Spleen (tissue), 7 donors: ENCODE measurements around the gene NGFR.

Source experiments
- CTCF ChIP-seq, 11 experiments: fragments of 200-600 bp in 7 of 11; fragments of 450-650 bp in 4 of 11; sonication (generic) in 4 of 11; IDR thresholded peaks in 8 of 11; conservative IDR thresholded peaks in 3 of 11; 1 replicate in 7 of 11; 2 replicates in 4 of 11; pipeline versions ENCODE4 v1.4.0 to v1.8.0; 2016 to 2021; ENCODE audit warnings: antibody characterized with exemption in 11 of 11, inconsistent platforms in 4 of 11, mild to moderate bottlenecking in 1 of 11
- POLR2AphosphoS5 ChIP-seq, 3 donors: sonication (generic); formaldehyde crosslinking; IDR thresholded peaks; one replicate each; pipeline ENCODE4 v1.5.1; 2017; ENCODE audit warnings: antibody characterized with exemption in 3 of 3
- donor health status: DM: no; HTN: no; CAD: no; lungs with moderate emphysema.
- donor health status: DM: no; HTN: no; CAD: no.
- donor health status: DM: no; HTN: no; CAD: no.

GRCh38 chr17:49455272-49455861 lies 39.7 kb upstream of the NGFR start:
- no peak for TF ChIP-seq POLR2AphosphoS5 (IDR thresholded peaks at IDR 0.05)
- no peak for TF ChIP-seq CTCF (IDR thresholded peaks at IDR 0.05 in 8 of 11, conservative IDR thresholded peaks at IDR 0.05 in 3 of 11)
